Activated T-helper 1 cell treated with anti-CD3 and anti-CD28 coated beads, Interleukin-12 subunit alpha, Interleukin-12 subunit beta, Interleukin-2, Interleukin-4 antibody, amounts not matched to agents 30 ng/mL and 10 ng/mL and 1 ng/mL, durations not matched to agents 14 hours and 24 hours and 36 hours (primary cell): Measurements from ENCODE around the gene POGLUT3. TPM values are rescaled to one million over a fixed set of nuclear protein-coding genes. Genes with fewer than 3 reads are reported as not detected.

Experiments
- DNase-seq: peaks from one replicate; pipeline ENCODE4 v3.0.0; 2021; ENCODE audit warnings: low spot score
- H3K27ac Mint-ChIP-seq: one replicate; pipeline ENCODE4 v1.8.0; 2021; ENCODE audit warnings: mild to moderate bottlenecking, mixed read lengths
- H3K27me3 Mint-ChIP-seq: one replicate; pipeline ENCODE4 v1.8.0; 2022; ENCODE audit warnings: mild to moderate bottlenecking, moderate library complexity, mixed read lengths; ENCODE audit not compliant: insufficient read depth
- H3K36me3 Mint-ChIP-seq: one replicate; pipeline ENCODE4 v1.8.0; 2021; ENCODE audit warnings: low read depth, mixed read lengths
- H3K4me1 Mint-ChIP-seq: one replicate; pipeline ENCODE4 v1.8.0; 2021; ENCODE audit warnings: low read depth, mixed read lengths
- H3K4me3 Mint-ChIP-seq: one replicate; pipeline ENCODE4 v1.8.0; 2021; ENCODE audit warnings: mild to moderate bottlenecking, moderate library complexity, mixed read lengths
- H3K9me3 Mint-ChIP-seq: one replicate; pipeline ENCODE4 v1.8.0; 2021; ENCODE audit warnings: mixed read lengths
- intact Hi-C: fragments of 100-400 bp; cut with micrococcal nuclease; formaldehyde crosslinking; loops from one replicate; pipeline ENCODE4 v1.15.1; 2024
- total RNA-seq: library from RNA; stranded (reverse); gene quantifications from 2 replicates; pipeline ENCODE4 v1.2.3, GENCODE V29; 2022

Gene POGLUT3
- total RNA-seq, 1 donor from 2014 or later, result 8.5 TPM

DNA sequence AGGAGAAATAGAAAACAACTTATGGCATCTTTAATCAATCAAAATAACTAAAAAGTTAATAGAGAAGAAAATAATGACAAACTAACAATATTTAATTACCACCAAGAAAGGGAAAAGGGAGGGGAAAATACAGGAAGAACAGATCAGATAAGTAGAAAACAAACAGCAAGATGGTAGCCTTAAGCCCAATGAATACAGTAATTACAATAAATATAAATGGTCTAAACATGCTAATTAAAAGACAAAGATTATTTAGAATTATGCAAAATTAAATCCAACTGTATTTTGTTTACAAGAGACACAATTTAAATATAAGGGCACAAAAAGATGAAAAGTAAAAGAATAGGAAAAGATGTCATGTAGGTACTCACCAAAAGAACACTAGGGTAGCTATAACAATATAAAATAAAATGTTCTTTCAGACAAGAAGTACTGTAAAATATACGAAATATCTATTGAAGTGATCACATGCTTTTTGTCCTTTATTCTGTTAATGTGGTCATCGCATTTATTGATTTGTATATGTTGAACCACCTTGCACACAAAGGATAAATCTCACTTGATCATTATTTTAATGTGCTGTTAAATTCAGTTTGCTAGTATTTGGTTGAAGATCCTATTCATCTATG, 44.9 kb downstream of the POGLUT3 start:
- intact Hi-C loops, result no loop called here
- Mint-ChIP-seq H3K9me3 (peaks cover 22% of the 10 kb centered on the region), H3K27me3 (peaks cover 3% of the 10 kb centered on the region), H3K4me1 (no peaks in the 10 kb centered on the region), H3K4me3 (no peak overlapping the region), H3K36me3 (no peaks in the 10 kb centered on the region), H3K27ac (no peak overlapping the region)
- no peak for DNase-seq

Other genes starting within 250 kb of the POGLUT3 start
- gene C11orf65, start 30.9 kb downstream of the POGLUT3 start, total RNA-seq, result 0.57 and 0.64 TPM in 2 replicates
- 0.56 and 0.65 TPM in 2 replicates for gene EXPH5, start 95.4 kb upstream of the POGLUT3 start, total RNA-seq
- gene DDX10, start 166.7 kb upstream of the POGLUT3 start, total RNA-seq, result 68.4 and 68.8 TPM in 2 replicates